KMS-11 (cell line): ENCODE data around the gene COL23A1.
"Not testable (repeated sequence)": the region's sequence is repeated elsewhere in the genome, so short reads cannot be mapped to it uniquely, and the experiment has no call there.

Source experiments
- H2AFZ ChIP-seq: fragments of 200-600 bp; sonication (generic); 2 replicates; pipeline ENCODE4 v1.6.1; 2016; ENCODE audit warnings: antibody characterized with exemption, mixed run types, low read depth
- H3K27ac ChIP-seq: fragments of 200-600 bp; sonication (generic); 2 replicates; pipeline ENCODE4 v1.6.1; 2016; ENCODE audit warnings: mild to moderate bottlenecking, mixed run types
- H3K27me3 ChIP-seq: fragments of 200-600 bp; sonication (generic); 2 replicates; pipeline ENCODE4 v1.6.1; 2017; ENCODE audit warnings: mild to moderate bottlenecking, low read depth, mixed run types, moderate library complexity; ENCODE audit not compliant: insufficient read depth
- H3K36me3 ChIP-seq: fragments of 200-600 bp; sonication (generic); 2 replicates; pipeline ENCODE4 v1.6.1; 2017; ENCODE audit warnings: mild to moderate bottlenecking, mixed run types; ENCODE audit not compliant: insufficient read depth
- H3K4me1 ChIP-seq: fragments of 200-600 bp; sonication (generic); 2 replicates; pipeline ENCODE4 v1.6.1; 2016; ENCODE audit warnings: mild to moderate bottlenecking, low read depth, mixed run types; ENCODE audit not compliant: poor library complexity, severe bottlenecking
- H3K4me2 ChIP-seq: fragments of 200-600 bp; sonication (generic); 2 replicates; pipeline ENCODE4 v1.7.0; 2016; ENCODE audit warnings: mild to moderate bottlenecking, mixed run types
- H3K4me3 ChIP-seq: fragments of 200-600 bp; sonication (generic); IDR thresholded peaks from 2 replicates; pipeline ENCODE4 v1.6.1; 2017; ENCODE audit warnings: low read depth, low read length, mixed read lengths; ENCODE audit not compliant: insufficient read depth
- H3K79me2 ChIP-seq: fragments of 200-600 bp; sonication (generic); 2 replicates; pipeline ENCODE4 v1.6.1; 2016; ENCODE audit warnings: low read depth, mixed run types; ENCODE audit not compliant: insufficient read depth
- H3K9ac ChIP-seq: fragments of 200-600 bp; sonication (generic); 2 replicates; pipeline ENCODE4 v1.6.1; 2016; ENCODE audit warnings: mild to moderate bottlenecking, mixed run types
- H4K20me1 ChIP-seq: fragments of 200-600 bp; sonication (generic); 2 replicates; pipeline ENCODE4 v1.6.1; 2016; ENCODE audit warnings: mild to moderate bottlenecking, mixed run types; ENCODE audit not compliant: insufficient read depth
- TF ChIP-seq, protein P1 (sequence below): fragments of 200-600 bp; sonication (generic); conservative IDR thresholded peaks from 2 replicates; pipeline ENCODE4 v1.6.1; 2017; ENCODE audit warnings: low read depth, mild to moderate bottlenecking, antibody characterized with exemption, low read length, moderate library complexity, mixed read lengths

Gene COL23A1

DNA sequence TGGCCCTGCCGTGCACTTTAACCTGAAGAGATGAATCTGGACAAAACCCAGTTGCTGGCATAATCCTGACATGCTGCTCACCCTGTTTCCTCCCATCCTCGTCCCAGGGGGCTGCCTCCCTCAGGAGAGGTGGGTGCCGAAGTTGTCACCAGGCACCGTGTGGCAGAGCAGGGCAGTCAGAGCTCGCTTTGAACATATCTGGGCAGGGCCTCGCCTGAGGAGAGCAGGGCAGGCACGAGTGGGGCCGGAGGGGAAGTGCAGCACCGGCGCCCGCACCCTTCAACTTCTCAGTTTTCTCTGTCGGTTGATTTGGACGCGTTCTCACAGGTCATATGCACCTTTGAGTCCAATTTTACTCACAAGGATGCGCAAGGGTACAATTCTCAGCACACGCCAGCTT lies 216.5 kb downstream of the COL23A1 start:
- H4K20me1 ChIP-seq = no peaks in the 10 kb centered on the region
- H3K36me3 ChIP-seq = no peaks in the 10 kb centered on the region
- TF ChIP-seq, protein P1, sequence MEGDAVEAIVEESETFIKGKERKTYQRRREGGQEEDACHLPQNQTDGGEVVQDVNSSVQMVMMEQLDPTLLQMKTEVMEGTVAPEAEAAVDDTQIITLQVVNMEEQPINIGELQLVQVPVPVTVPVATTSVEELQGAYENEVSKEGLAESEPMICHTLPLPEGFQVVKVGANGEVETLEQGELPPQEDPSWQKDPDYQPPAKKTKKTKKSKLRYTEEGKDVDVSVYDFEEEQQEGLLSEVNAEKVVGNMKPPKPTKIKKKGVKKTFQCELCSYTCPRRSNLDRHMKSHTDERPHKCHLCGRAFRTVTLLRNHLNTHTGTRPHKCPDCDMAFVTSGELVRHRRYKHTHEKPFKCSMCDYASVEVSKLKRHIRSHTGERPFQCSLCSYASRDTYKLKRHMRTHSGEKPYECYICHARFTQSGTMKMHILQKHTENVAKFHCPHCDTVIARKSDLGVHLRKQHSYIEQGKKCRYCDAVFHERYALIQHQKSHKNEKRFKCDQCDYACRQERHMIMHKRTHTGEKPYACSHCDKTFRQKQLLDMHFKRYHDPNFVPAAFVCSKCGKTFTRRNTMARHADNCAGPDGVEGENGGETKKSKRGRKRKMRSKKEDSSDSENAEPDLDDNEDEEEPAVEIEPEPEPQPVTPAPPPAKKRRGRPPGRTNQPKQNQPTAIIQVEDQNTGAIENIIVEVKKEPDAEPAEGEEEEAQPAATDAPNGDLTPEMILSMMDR = no peak
- no peaks in the 10 kb centered on the region for H3K4me1 ChIP-seq
- H3K27ac ChIP-seq = no peak overlapping the region
- H3K27me3 ChIP-seq = no peaks in the 10 kb centered on the region; the same call in 1 of the 2 replicates
- no peak overlapping the region for H3K9ac ChIP-seq
- H3K4me3 ChIP-seq = no peak overlapping the region
- H3K4me2 ChIP-seq = no peak overlapping the region
- H3K79me2 ChIP-seq = no peaks in the 10 kb centered on the region
- no peak overlapping the region for H2AFZ ChIP-seq

DNA sequence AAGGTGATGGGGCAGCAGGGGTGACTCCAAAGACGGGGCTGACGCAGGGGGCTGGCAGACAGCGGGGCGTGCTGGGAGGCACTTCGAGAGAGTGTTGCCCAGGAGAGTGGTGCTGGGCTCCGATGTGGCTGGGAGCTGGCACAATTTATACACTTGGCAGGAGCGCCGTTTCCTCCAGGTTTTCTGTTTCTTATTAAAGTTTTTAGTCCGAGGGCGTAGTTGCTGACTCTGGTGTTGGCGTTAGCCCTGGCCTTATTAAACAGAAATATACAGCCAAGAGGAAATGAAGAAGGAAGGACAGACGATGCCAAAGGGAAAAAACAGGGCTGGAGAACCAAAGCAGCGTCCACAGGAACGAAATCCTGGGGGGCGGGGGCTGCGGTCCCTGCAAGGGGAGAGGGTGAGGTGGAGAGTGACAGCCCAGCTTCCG lies 218.0 kb downstream of the COL23A1 start:
- Histone ChIP-seq H2AFZ (no peak overlapping the region), H3K4me1 (no peaks in the 10 kb centered on the region), H3K4me2 (no peak overlapping the region), H3K27me3 (no peaks in the 10 kb centered on the region; the same call in 1 of the 2 replicates), H3K36me3 (no peaks in the 10 kb centered on the region), H3K27ac (no peak overlapping the region), H3K9ac (no peak overlapping the region), H3K4me3 (no peak overlapping the region), H4K20me1 (no peaks in the 10 kb centered on the region), H3K79me2 (no peaks in the 10 kb centered on the region)
- TF ChIP-seq, protein P1 = no peak

DNA sequence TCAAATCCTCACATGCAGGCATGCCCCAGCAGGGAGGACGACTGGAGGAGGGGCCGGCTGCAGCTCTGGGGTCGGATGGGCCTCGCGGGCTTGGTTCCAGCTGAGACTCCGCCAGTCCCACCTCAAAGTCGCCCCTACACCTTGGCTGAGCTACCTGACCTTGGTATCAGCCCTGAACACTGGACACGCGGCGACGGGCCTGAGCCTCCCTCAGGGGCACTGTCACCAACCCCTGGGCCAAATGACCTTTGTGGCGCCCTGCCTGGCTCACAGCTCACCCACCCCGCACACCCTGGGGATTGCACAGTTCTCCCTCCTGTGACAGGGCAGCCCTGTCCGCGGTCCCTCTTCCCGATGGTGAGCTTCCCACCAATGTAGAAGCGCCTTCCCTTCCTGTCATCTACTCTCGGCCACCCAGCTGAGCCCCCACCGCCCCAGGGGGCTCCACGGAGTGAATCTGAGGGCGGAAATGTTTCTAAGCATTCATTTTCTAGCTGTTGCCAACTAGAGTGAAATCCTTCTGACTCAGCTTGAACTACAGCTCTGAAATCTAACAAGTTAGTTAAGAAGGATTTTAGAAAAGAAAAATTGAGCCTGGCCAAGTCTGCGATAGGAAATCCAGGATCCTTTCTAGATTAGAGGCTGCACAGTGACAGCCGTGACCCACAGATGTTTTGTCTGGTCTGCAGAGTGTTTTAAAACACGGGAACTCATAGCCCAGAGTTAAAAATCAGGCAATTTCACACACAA lies 218.7 kb downstream of the COL23A1 start:
- H3K79me2 ChIP-seq = no peaks in the 10 kb centered on the region
- H3K4me2 ChIP-seq = no peak overlapping the region
- H3K36me3 ChIP-seq = no peaks in the 10 kb centered on the region
- H3K4me1 ChIP-seq = no peaks in the 10 kb centered on the region
- H3K27me3 ChIP-seq = no peaks in the 10 kb centered on the region; the same call in 1 of the 2 replicates
- H3K27ac ChIP-seq = no peak overlapping the region
- H3K4me3 ChIP-seq = no peak overlapping the region
- H4K20me1 ChIP-seq = no peaks in the 10 kb centered on the region
- TF ChIP-seq, protein P1 = no peak
- no peak overlapping the region for H3K9ac ChIP-seq
- H2AFZ ChIP-seq = no peak overlapping the region

DNA sequence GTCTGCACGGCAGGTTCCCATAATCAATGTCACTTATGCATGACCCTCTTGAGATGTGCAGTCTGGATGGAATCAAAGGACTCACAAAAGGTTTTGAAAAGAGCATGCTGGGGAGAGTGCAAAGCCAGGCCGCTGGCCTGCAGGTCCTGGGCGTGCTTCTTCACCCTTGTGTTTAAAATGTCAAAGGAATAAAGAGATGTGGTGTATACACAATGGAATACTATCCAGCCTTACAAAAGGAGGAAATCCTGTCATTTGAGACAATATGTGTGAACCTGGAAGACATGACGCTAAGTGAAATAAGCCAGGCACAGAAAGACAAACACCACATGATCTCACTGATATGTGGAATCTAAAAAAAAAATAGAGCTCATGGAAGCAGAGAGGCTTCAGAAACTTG lies 220.1 kb downstream of the COL23A1 start:
- Histone ChIP-seq H2AFZ (no peak overlapping the region), H4K20me1 (no peaks in the 10 kb centered on the region), H3K79me2 (no peaks in the 10 kb centered on the region), H3K9ac (no peak overlapping the region), H3K27ac (no peak overlapping the region), H3K4me2 (no peak overlapping the region), H3K36me3 (no peaks in the 10 kb centered on the region), H3K27me3 (no peaks in the 10 kb centered on the region), H3K4me1 (no peaks in the 10 kb centered on the region), H3K4me3 (no peak overlapping the region)
- TF ChIP-seq, protein P1 = no peak

DNA sequence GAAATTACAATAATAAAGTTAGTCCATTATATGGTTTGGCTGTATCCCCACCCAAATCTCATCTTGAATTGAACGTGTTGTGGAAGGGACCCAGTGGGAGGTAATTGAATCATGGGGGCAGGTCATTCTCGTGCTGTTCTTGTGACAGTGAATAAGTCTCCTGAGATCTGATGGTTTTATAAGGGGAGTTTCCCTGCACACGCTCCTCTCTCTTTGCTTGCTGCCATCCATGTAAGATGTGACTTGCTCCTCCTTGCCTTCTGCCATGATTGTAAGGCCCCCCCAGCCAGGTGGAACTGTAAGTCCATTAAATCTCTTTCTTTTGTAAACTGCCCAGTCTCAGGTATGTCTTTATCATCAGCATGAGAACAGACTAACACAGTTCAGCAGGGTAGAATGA lies 220.7 kb downstream of the COL23A1 start:
- not testable (repeated sequence) for H3K27me3 ChIP-seq, H3K4me1 ChIP-seq

More for the DNA sequence above, 220.7 kb downstream of the COL23A1 start:
- H3K36me3 ChIP-seq, H4K20me1 ChIP-seq, H3K9ac ChIP-seq, H3K27ac ChIP-seq, H2AFZ ChIP-seq, H3K4me3 ChIP-seq, H3K79me2 ChIP-seq, H3K4me2 ChIP-seq: not testable (repeated sequence)
